Upper lobe of left lung (tissue), 6 donors: ENCODE measurements around the gene UFC1. TPM values are rescaled to one million over a fixed set of nuclear protein-coding genes. Genes with fewer than 3 reads are reported as not detected.

ENCODE experiments used
- ATAC-seq, 2 donors: fragments of 200-7000 bp; cut with Tn5 transposase; one replicate each; pipeline ENCODE4 v1.9.1; 2022; ENCODE audit warnings: mild to moderate bottlenecking in 2 of 2, moderate library complexity in 2 of 2; ENCODE audit not compliant: low FRiP score in 2 of 2
- DNase-seq, 2 donors: peaks; one replicate each; pipeline ENCODE4 v3.0.0-alpha.2; 2019 to 2020
- H3K27ac ChIP-seq, 4 donors: fragments of 200-600 bp; sonication (generic); one replicate each; pipeline ENCODE4 v1.5.1; 2016 to 2019
- H3K27me3 ChIP-seq, 4 donors: fragments of 200-600 bp; sonication (generic); one replicate each; pipeline ENCODE4 v1.5.1; 2017 to 2019
- H3K36me3 ChIP-seq, 4 donors: fragments of 200-600 bp; sonication (generic); one replicate each; pipeline ENCODE4 v1.5.1; 2016 to 2019
- H3K4me1 ChIP-seq, 4 donors: fragments of 200-600 bp; sonication (generic); one replicate each; pipeline ENCODE4 v1.5.1; 2018 to 2019
- H3K4me3 ChIP-seq, 4 donors: fragments of 200-600 bp; sonication (generic); one replicate each; pipeline ENCODE4 v1.5.1; 2017 to 2019; ENCODE audit warnings: mild to moderate bottlenecking in 2 of 4, moderate library complexity in 1 of 4
- H3K9me3 ChIP-seq, 4 donors: fragments of 200-600 bp; sonication (generic); one replicate each; pipeline ENCODE4 v1.5.1; 2018 to 2019
- CTCF ChIP-seq, 6 experiments: fragments of 450-650 bp in 4 of 6; fragments of 200-600 bp in 2 of 6; sonication (generic) in 2 of 6; IDR thresholded peaks; one replicate each; pipeline ENCODE4 v1.5.1; 2016 to 2019; ENCODE audit warnings: antibody characterized with exemption in 6 of 6
- EP300 ChIP-seq, 4 donors: sonication (generic); formaldehyde crosslinking; IDR thresholded peaks; one replicate each; pipeline ENCODE4 v1.5.1; 2017; ENCODE audit warnings: antibody characterized with exemption in 4 of 4, control low read depth in 2 of 4
- POLR2A ChIP-seq, 4 donors: fragments of 450-650 bp; IDR thresholded peaks; one replicate each; pipeline ENCODE4 v1.5.1; 2016 to 2017; ENCODE audit warnings: antibody characterized with exemption in 4 of 4, mild to moderate bottlenecking in 2 of 4
- POLR2AphosphoS5 ChIP-seq, 2 donors: sonication (generic); formaldehyde crosslinking; IDR thresholded peaks; one replicate each; pipeline ENCODE4 v1.5.1; 2017; ENCODE audit warnings: antibody characterized with exemption in 2 of 2
- WGBS, 2 donors: methylation state at CpG; one replicate each; pipeline ENCODE4 v1.1.5; 2017 to 2018; 5-methylcytosine and 5-hydroxymethylcytosine counted together
- total RNA-seq, 6 donors: library from RNA; depleted of rRNA in 4 of 6; stranded (reverse); fragments of >200 nt in 4 of 6; gene quantifications; one replicate each; pipeline versions ENCODE4 v1.1.0 to v1.2.1, GENCODE V29; 2016 to 2021
- donor health status: DM: no; HTN: no; CAD: no; lungs with moderate emphysema.
- donor health status: DM: no; HTN: yes; CAD: no; lungs with severe emphysema.

UFC1 gene
- total RNA-seq, 6 donors from 2014 or later = 32.5 to 95.6 (median 75.6) TPM

- peaks cover 19 to 29% (median 24%) of the 10 kb centered on the region in 4 donors for H3K4me1 ChIP-seq
- H3K36me3 ChIP-seq = peaks cover 22 to 71% (median 53%) of the 10 kb centered on the region in 4 donors
- no peak for TF ChIP-seq POLR2A (IDR thresholded peaks at IDR 0.05)
- no peak for TF ChIP-seq POLR2AphosphoS5 (IDR thresholded peaks at IDR 0.05)
- TF ChIP-seq EP300 (IDR thresholded peaks at IDR 0.05) = no peak
- no peak for TF ChIP-seq CTCF (IDR thresholded peaks at IDR 0.05)
- peak overlapping the region; percentile 4 to 62 (median 46) for H3K27ac ChIP-seq
- no peak for DNase-seq
- no peak overlapping the region for H3K4me3 ChIP-seq
- no peaks in the 10 kb centered on the region for H3K27me3 ChIP-seq
- WGBS, 2 donors = 94 to 97% methylated on average over 11 of the region's 11 CpGs
- H3K9me3 ChIP-seq = no peaks in the 10 kb centered on the region
- no peak for ATAC-seq
Observed at GRCh38 chr1:161173711-161174110, 19.9 kb downstream of the UFC1 start.

GRCh38 chr1:161174911-161175310, 21.1 kb downstream of the UFC1 start:
- no peaks in the 10 kb centered on the region for H3K9me3 ChIP-seq
- 94 to 99% methylated on average over 10 to 11 of the region's 11 CpGs for WGBS, 2 donors
- no peak overlapping the region for H3K27ac ChIP-seq
- H3K27me3 ChIP-seq = no peaks in the 10 kb centered on the region
- H3K36me3 ChIP-seq = peaks cover 22 to 60% (median 45%) of the 10 kb centered on the region in 4 donors
- ATAC-seq (no peak), DNase-seq (no peak)
- no peak for TF ChIP-seq CTCF (IDR thresholded peaks at IDR 0.05)
- TF ChIP-seq POLR2AphosphoS5 (IDR thresholded peaks at IDR 0.05) = no peak
- no peak for TF ChIP-seq EP300 (IDR thresholded peaks at IDR 0.05)
- TF ChIP-seq POLR2A (IDR thresholded peaks at IDR 0.05) = no peak
- H3K4me1 ChIP-seq = peaks cover 19 to 29% (median 24%) of the 10 kb centered on the region in 4 donors
- H3K4me3 ChIP-seq = no peak overlapping the region

GRCh38 chr1:161175771-161176453, 22.1 kb downstream of the UFC1 start:
- Histone ChIP-seq H3K4me1 (peaks cover 19 to 29% (median 24%) of the 10 kb centered on the region in 4 donors), H3K27me3 (no peaks in the 10 kb centered on the region), H3K27ac (peak overlapping the region; percentile 83 to 94 (median 93)), H3K9me3 (no peaks in the 10 kb centered on the region), H3K36me3 (peaks cover 22 to 50% (median 38%) of the 10 kb centered on the region in 4 donors), H3K4me3 (peak overlapping the region in 2 of 4 donors; percentile 64 to 77)
- ATAC-seq (no peak), DNase-seq (no peak)
- 88 to 91% methylated on average over 10 of the region's 10 CpGs for WGBS, 2 donors
- TF ChIP-seq POLR2A (IDR thresholded peaks at IDR 0.05) (no peak), POLR2AphosphoS5 (IDR thresholded peaks at IDR 0.05) (no peak), CTCF (IDR thresholded peaks at IDR 0.05) (no peak), EP300 (IDR thresholded peaks at IDR 0.05) (no peak)

- peak; percentile 5 to 44 for ATAC-seq
Observed at GRCh38 chr1:161176468-161177111, 22.8 kb downstream of the UFC1 start.

More at GRCh38 chr1:161176468-161177111, 22.8 kb downstream of the UFC1 start:
- peaks cover 19 to 29% (median 24%) of the 10 kb centered on the region in 4 donors for H3K4me1 ChIP-seq
- H3K27me3 ChIP-seq = no peaks in the 10 kb centered on the region
- H3K27ac ChIP-seq = peak overlapping the region; percentile 83 to 94 (median 93)
- WGBS, 2 donors = 23 to 28% methylated on average over 11 to 17 of the region's 17 CpGs
- H3K4me3 ChIP-seq = peak overlapping the region; percentile 39 to 77 (median 64)
- peaks cover 20 to 44% (median 31%) of the 10 kb centered on the region in 4 donors for H3K36me3 ChIP-seq
- no peak for TF ChIP-seq POLR2AphosphoS5 (IDR thresholded peaks at IDR 0.05)
- no peak for TF ChIP-seq CTCF (IDR thresholded peaks at IDR 0.05)
- TF ChIP-seq POLR2A (IDR thresholded peaks at IDR 0.05) = no peak
- no peak for TF ChIP-seq EP300 (IDR thresholded peaks at IDR 0.05)
- no peaks in the 10 kb centered on the region for H3K9me3 ChIP-seq
- DNase-seq = no peak
